GM12891 (cell line): ENCODE measurements around the gene VRK1.

Source experiments
- DNase-seq: peaks from one replicate; pipeline ENCODE4 v3.0.0; 2011; ENCODE audit warnings: low spot score; ENCODE audit not compliant: insufficient read length
- FAIRE-seq: peaks from 2 replicates; lab custom pipeline; 2011; peaks lifted over from hg19 to GRCh38; lab: Jason Lieb, UNC
- PAX5 ChIP-seq: IDR thresholded peaks from 2 replicates; pipeline ENCODE4 v1.6.1; 2011; ENCODE audit warnings: low read length, moderate library complexity, mild to moderate bottlenecking; ENCODE audit not compliant: insufficient read depth, severe bottlenecking
- POLR2A ChIP-seq: IDR thresholded peaks from 2 replicates; pipeline ENCODE4 v1.6.1; 2011; ENCODE audit warnings: low read depth, low read length, control low read depth
- POLR2AphosphoS5 ChIP-seq: IDR thresholded peaks from 2 replicates; pipeline ENCODE4 v1.6.1; 2011; ENCODE audit warnings: low read depth, low read length, control low read depth
- POU2F2 ChIP-seq: IDR thresholded peaks from 2 replicates; pipeline ENCODE4 v1.6.1; 2011; ENCODE audit warnings: low read depth, mild to moderate bottlenecking, control low read depth, low read length, moderate library complexity
- SPI1 ChIP-seq: IDR thresholded peaks from 2 replicates; pipeline ENCODE4 v1.6.1; 2011; ENCODE audit warnings: low read depth, low read length, control low read depth
- TAF1 ChIP-seq: IDR thresholded peaks from 2 replicates; pipeline ENCODE4 v1.6.1; 2011; ENCODE audit warnings: low read depth, low read length, control low read depth

VRK1 gene

DNA sequence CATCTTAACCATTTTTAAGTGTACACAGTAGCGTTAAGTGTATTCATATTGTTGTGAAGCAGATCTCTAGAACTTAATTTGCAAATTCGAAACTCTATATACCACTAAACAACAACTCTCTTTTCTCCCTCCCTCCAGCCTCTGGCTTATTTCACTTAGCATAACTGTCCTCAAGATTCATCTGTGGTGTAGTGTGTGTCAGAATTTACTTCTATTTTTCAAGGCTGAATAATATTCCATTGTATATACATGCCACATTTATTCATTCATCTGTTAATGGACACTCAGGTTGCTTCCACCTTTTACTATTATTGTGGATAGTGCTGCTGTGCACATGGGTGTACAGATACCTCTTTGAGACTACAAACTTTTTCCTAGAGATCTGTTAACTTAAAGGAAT is 26.5 kb downstream of the VRK1 start:
- FAIRE-seq, result no peak
- no peak for DNase-seq
- no peak for TF ChIP-seq SPI1
- TF ChIP-seq POLR2AphosphoS5, result no peak
- no peak for TF ChIP-seq TAF1
- no peak for TF ChIP-seq POU2F2

DNA sequence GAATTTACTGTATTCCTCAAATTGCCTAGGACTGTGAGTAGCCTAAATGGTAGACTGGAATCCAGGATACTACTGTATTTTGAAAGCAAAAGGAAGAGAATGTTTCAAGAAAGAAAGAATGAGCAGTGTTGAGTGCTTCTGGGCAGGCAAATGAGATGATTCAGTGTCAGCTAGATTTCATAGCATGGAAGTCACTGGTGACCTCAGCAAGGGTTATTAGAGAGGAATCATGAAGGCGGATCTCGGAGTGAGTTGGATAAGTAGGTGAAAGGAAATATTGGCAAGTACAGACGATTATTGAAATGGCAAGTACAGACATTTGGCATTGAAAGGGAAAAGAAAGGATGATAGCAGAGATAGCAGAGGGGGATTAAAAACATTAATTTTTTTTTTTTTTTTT is 27.1 kb downstream of the VRK1 start:
- TF ChIP-seq POLR2AphosphoS5 (no peak), SPI1 (no peak), POU2F2 (no peak), POLR2A (no peak), PAX5 (no peak), TAF1 (no peak)
- peak; percentile 13 for FAIRE-seq
- no peak for DNase-seq

- TF ChIP-seq POLR2A (no peak), TAF1 (no peak)
- no peak for FAIRE-seq
- DNase-seq, result no peak
Observed at GRCh38 chr14:96826818-96827217, 29.6 kb downstream of the VRK1 start.

- no peak for FAIRE-seq
- DNase-seq, result no peak
- TF ChIP-seq POU2F2, result no peak
- TF ChIP-seq POLR2AphosphoS5, result no peak
- no peak for TF ChIP-seq PAX5
- no peak for TF ChIP-seq SPI1
- no peak for TF ChIP-seq TAF1
- TF ChIP-seq POLR2A, result no peak
Observed at GRCh38 chr14:96827290-96827689, 30.1 kb downstream of the VRK1 start.

DNA sequence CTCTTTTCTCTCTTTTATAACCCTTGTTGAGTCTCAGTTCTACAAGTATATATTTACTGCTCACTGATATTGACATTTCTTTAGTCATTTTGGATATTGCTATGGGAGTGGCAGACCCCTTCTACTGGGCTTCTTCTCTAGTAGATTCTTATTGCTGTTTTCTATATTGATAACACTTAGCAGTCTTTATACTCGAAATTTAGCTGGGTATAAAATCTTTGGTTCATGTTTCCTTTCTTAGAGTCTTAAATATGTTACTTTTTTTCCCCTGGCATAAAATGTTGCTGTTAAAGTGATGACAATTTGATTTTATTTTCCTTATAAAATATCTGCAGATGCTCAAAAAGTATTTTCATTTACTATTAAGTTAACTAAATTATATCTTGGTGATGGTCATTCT is 32.6 kb downstream of the VRK1 start:
- no peak for TF ChIP-seq POLR2A
- no peak for TF ChIP-seq SPI1
- TF ChIP-seq POU2F2, result no peak
- no peak for TF ChIP-seq PAX5
- no peak for FAIRE-seq
- no peak for DNase-seq

DNA sequence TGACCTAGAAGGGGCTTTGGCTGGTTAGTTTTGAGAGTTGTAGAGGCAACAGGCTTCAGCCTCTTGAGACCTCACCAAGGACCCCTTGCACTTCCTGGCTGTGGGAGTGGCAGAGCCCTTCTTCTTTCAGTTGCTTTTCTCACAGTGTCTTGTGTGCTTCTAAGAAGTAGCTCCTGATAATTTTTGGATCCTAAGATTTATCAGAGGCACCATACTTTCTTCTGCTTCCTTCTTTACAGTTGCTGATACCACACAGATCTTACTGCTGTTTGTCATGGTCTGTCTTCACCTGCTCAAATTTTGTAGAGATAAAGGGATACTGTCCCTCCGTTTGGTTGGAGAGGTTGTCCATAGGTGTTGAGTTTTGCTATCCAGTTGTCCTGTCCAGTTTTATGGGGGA is 33.8 kb downstream of the VRK1 start:
- TF ChIP-seq TAF1 (no peak), POU2F2 (no peak), PAX5 (no peak), SPI1 (no peak), POLR2A (no peak), POLR2AphosphoS5 (no peak)
- FAIRE-seq (peak; percentile 52), DNase-seq (no peak)

GRCh38 chr14:96832351-96832750 is 35.2 kb downstream of the VRK1 start:
- TF ChIP-seq POLR2AphosphoS5 (no peak), SPI1 (no peak), POLR2A (no peak), PAX5 (no peak), POU2F2 (no peak), TAF1 (no peak)
- DNase-seq (no peak), FAIRE-seq (no peak)

- no peak for FAIRE-seq
- no peak for TF ChIP-seq SPI1
- no peak for TF ChIP-seq POLR2AphosphoS5
- TF ChIP-seq POU2F2, result no peak
- TF ChIP-seq TAF1, result no peak
- no peak for TF ChIP-seq PAX5
- TF ChIP-seq POLR2A, result no peak
- no peak for DNase-seq
Observed at GRCh38 chr14:96838449-96838848, 41.3 kb downstream of the VRK1 start.

GRCh38 chr14:96839251-96839650 is 42.1 kb downstream of the VRK1 start:
- TF ChIP-seq PAX5, result no peak
- no peak for TF ChIP-seq POLR2A
- TF ChIP-seq TAF1, result no peak
- TF ChIP-seq POU2F2, result no peak
- TF ChIP-seq SPI1, result no peak
- no peak for TF ChIP-seq POLR2AphosphoS5
- no peak for DNase-seq
- FAIRE-seq, result no peak

- DNase-seq (no peak), FAIRE-seq (no peak)
- TF ChIP-seq SPI1, result no peak
- TF ChIP-seq POLR2AphosphoS5, result no peak
- no peak for TF ChIP-seq TAF1
- no peak for TF ChIP-seq PAX5
- no peak for TF ChIP-seq POU2F2
- no peak for TF ChIP-seq POLR2A
Observed at GRCh38 chr14:96843137-96843536, 46.0 kb downstream of the VRK1 start.

DNA sequence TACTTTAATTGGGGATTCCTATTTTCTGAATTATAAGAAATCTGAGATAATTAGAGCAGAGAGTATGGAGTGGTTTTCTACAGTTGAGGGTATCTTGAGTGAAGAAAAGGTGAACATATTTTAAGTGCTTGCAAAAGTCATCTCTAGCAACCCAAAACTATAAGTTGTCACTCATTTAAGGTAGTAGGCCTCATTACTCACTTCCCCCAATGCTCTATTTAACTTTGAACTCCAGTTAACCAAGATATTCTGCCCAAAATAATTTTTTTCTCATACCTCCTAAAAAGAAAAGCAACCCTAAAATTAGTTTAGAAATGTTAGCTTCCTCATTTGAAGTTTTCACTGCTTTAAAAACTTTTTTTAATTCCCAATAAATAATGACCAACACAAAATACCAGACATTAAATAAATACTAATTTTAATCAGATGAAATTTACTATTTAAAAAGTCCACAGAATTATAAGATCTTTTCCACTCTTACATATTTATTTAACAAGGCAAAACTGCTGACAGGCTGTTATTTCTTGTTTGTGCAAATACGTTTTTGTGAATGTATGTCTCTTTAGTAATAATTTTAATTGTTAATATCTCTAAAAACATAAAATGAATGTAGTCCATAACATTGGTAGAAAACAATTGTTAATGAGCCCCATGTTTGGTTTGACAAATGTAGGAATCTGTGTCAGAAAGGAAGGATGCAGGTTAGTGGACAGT is 47.8 kb downstream of the VRK1 start:
- no peak for FAIRE-seq
- TF ChIP-seq SPI1 (peak; percentile 54), POLR2AphosphoS5 (no peak), POU2F2 (no peak)
- DNase-seq, result no peak
